RWPE2 (cell line): ENCODE results near the gene CTCFL.
"Not testable (repeated sequence)": the region's sequence is repeated elsewhere in the genome, so short reads cannot be mapped to it uniquely, and the experiment has no call there.

Source experiments
- ATAC-seq: fragments of 200-7000 bp; cut with Tn5 transposase; 3 replicates; pipeline ENCODE4 v1.9.1; 2021; ENCODE audit warnings: low read depth
- DNase-seq: peaks from one replicate; pipeline ENCODE4 v3.0.0-alpha.2; 2020; ENCODE audit warnings: low spot score
- H3K27ac ChIP-seq: fragments of 450-650 bp; 2 replicates; pipeline ENCODE4 v1.5.1; 2017; ENCODE audit warnings: mild to moderate bottlenecking; ENCODE audit not compliant: poor library complexity, severe bottlenecking
- H3K27me3 ChIP-seq: fragments of 250-450 bp; sonication (Bioruptor Pico); 2 replicates; pipeline ENCODE4 v1.5.1; 2021; ENCODE audit warnings: mild to moderate bottlenecking, moderate library complexity; ENCODE audit not compliant: insufficient read depth, poor library complexity, severe bottlenecking
- H3K36me3 ChIP-seq: fragments of 250-450 bp; sonication (Bioruptor Pico); 2 replicates; pipeline ENCODE4 v1.5.1; 2020; ENCODE audit warnings: low read depth, mild to moderate bottlenecking, moderate library complexity
- H3K4me1 ChIP-seq: fragments of 250-450 bp; sonication (Bioruptor Pico); 2 replicates; pipeline ENCODE4 v1.5.1; 2021; ENCODE audit warnings: mild to moderate bottlenecking, moderate library complexity; ENCODE audit not compliant: insufficient read depth, poor library complexity, severe bottlenecking
- H3K4me3 ChIP-seq: fragments of 250-450 bp; sonication (Bioruptor Pico); 2 replicates; pipeline ENCODE4 v1.5.1; 2021; ENCODE audit warnings: mild to moderate bottlenecking, moderate library complexity; ENCODE audit not compliant: severe bottlenecking
- H3K9me3 ChIP-seq: fragments of 250-450 bp; sonication (Bioruptor Pico); 2 replicates; pipeline ENCODE4 v1.5.1; 2021; ENCODE audit warnings: mild to moderate bottlenecking, moderate library complexity; ENCODE audit not compliant: severe bottlenecking
- TF ChIP-seq, protein P1 (sequence below): fragments of 450-650 bp; IDR thresholded peaks from one replicate; pipeline ENCODE4 v1.5.1; 2017; ENCODE audit warnings: mild to moderate bottlenecking, moderate library complexity; ENCODE audit not compliant: poor library complexity, severe bottlenecking

Gene CTCFL

DNA sequence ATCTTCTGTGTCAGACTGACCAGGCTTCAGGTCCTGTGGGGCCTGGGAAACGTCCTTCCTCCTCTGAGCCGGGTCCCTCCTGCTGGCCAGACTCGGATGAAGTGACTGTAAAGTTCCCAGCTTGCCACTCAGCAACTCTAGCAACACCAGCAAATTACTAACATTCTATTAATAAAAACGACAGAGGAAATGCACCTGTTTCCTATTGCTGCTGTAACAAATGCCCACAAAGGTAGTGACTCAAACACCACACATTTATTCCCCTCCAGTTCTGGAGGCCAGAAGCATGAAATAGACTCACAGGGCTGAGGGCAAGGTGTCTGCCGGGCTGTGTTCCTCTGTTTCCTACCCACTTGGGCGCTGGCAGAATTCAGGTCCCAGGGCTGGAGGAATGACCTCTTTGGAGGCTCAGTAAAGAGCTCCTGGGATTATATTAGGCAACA lies 48.8 kb downstream of the CTCFL start:
- no peak overlapping the region for H3K27ac ChIP-seq
- H3K4me1 ChIP-seq: no peaks in the 10 kb centered on the region
- TF ChIP-seq, protein P1, sequence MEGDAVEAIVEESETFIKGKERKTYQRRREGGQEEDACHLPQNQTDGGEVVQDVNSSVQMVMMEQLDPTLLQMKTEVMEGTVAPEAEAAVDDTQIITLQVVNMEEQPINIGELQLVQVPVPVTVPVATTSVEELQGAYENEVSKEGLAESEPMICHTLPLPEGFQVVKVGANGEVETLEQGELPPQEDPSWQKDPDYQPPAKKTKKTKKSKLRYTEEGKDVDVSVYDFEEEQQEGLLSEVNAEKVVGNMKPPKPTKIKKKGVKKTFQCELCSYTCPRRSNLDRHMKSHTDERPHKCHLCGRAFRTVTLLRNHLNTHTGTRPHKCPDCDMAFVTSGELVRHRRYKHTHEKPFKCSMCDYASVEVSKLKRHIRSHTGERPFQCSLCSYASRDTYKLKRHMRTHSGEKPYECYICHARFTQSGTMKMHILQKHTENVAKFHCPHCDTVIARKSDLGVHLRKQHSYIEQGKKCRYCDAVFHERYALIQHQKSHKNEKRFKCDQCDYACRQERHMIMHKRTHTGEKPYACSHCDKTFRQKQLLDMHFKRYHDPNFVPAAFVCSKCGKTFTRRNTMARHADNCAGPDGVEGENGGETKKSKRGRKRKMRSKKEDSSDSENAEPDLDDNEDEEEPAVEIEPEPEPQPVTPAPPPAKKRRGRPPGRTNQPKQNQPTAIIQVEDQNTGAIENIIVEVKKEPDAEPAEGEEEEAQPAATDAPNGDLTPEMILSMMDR: no peak
- H3K36me3 ChIP-seq: no peaks in the 10 kb centered on the region
- DNase-seq: peak; percentile 50
- no peak for ATAC-seq
- peaks cover 40% of the 10 kb centered on the region for H3K27me3 ChIP-seq
- H3K9me3 ChIP-seq: peaks cover 3% of the 10 kb centered on the region
- H3K4me3 ChIP-seq: no peak overlapping the region

DNA sequence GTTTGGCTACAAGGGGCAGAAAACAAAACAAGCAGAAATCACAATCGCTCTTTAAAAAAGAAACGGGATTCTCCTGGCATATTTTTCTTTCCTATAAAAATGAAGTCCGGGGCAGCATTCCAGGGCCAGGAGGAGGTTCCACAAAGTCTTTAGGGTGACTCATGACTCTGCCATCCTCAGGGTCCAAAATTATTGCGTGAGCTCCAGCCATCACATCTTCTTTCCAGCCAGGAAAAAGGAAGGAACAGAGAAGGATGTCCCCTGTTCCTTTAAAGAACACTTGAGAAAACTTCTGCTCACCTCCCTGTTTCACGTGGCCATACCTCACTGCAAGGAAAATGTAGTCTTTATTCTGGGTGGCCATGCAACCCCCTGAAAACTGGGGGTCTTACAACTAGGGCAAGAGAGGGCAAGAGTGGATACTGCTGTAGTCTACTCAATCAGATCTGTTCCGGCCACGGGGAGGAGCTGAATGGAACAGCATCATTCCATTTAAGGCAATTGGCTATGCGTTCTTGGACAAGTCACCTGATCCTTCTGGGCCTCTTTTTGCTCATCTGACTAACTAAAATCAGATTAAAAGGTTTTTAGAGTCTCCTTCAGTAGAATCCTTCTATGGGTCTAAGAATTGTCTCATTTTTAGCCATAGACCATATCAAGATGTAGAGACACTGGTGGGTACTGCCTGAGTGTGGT lies 49.4 kb downstream of the CTCFL start:
- TF ChIP-seq, protein P1: no peak
- H3K27me3 ChIP-seq: peaks cover 36% of the 10 kb centered on the region
- ATAC-seq: no peak
- H3K4me3 ChIP-seq: no peak overlapping the region
- H3K9me3 ChIP-seq: peaks cover 3% of the 10 kb centered on the region
- no peaks in the 10 kb centered on the region for H3K4me1 ChIP-seq
- peak; percentile 45 for DNase-seq
- no peaks in the 10 kb centered on the region for H3K36me3 ChIP-seq
- H3K27ac ChIP-seq: no peak overlapping the region

DNA sequence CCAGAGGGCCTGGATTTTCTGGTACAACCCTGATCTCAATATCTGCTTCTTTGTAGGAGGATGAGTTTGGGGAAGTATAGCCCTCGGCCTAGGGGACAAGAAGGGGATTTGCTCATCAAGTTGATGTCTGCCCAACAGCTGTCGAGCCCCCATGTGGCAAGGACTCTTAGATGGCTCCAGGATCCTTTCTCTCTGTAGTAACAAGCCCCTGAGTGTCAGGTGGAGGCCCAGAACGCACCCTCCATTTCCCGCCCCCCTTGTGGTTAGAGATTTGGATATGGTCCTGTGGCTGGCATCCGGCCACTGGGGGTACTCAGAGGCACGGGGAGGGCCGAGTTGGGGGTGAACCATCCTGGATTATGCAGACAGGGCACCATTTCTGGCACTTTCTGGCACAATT lies 50.1 kb downstream of the CTCFL start:
- DNase-seq: peak; percentile 75
- no peaks in the 10 kb centered on the region for H3K36me3 ChIP-seq
- no peak overlapping the region for H3K27ac ChIP-seq
- TF ChIP-seq, protein P1: no peak
- no peaks in the 10 kb centered on the region for H3K4me1 ChIP-seq
- no peak for ATAC-seq
- H3K9me3 ChIP-seq: peaks cover 3% of the 10 kb centered on the region
- no peak overlapping the region for H3K4me3 ChIP-seq
- peaks cover 33% of the 10 kb centered on the region for H3K27me3 ChIP-seq

DNA sequence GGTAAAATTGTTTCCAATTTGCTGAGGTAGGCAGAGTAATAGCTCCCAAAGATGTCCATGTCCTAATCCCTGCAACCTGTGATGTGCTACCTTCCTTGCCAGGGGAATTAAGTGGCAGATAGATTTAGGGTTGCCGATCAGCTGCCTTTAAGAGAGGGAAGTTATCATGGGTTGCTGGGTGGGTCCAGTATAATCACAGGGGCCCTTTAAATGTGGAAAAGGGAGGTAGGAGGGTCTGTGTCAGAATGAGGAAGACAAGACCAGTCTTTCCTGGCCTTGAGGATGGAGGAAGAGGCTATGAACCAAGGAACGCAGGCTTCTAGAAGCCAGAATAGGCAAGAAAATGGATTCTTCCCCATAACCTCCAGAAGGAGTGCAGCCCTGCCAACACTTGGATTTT lies 50.7 kb downstream of the CTCFL start:
- peaks cover 34% of the 10 kb centered on the region for H3K27me3 ChIP-seq
- H3K9me3 ChIP-seq: peaks cover 3% of the 10 kb centered on the region
- H3K36me3 ChIP-seq: no peaks in the 10 kb centered on the region
- ATAC-seq (no peak), DNase-seq (no peak)
- no peak overlapping the region for H3K4me3 ChIP-seq
- H3K4me1 ChIP-seq: no peaks in the 10 kb centered on the region
- no peak overlapping the region for H3K27ac ChIP-seq
- TF ChIP-seq, protein P1: no peak

DNA sequence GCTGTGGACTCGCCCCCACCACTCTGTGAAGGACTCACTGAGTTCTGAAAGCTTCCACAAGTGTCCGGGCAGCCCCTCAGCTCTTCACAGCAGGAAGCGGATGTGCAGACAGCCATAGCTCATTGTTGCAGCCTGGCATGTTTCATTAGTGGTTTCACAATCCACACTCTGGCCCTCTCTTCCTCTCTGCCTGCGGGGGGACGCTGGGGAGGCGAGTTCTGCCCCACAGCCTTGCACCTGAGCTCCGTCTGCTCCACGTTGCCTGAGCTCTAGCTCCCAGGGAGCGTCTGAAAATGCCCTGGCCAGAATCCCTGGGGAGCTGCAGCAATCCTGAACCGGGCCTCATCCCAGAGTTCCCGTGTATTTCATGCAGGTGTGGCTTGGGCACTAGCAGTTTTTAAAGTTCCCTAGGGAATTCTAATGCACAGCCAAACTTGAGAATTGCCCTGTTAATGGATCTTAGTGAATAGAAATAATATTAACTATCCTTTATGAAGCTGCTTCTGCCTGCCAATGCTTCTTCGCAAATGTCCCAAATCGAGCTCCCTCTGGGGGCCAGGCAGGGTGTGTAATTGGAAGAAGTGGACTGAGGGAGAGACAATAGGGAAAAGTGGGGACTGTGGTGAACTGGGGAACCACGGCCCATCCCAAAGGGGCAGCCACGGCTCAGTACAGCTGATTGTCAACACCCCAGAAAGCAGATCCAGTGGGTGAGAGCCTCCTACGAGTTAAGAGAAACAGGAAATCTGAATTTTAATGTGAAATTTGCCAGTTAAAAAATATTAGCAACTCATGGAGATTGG lies 51.5 kb downstream of the CTCFL start:
- peak; percentile 67 for DNase-seq
- TF ChIP-seq, protein P1: no peak
- Histone ChIP-seq H3K4me3 (no peak overlapping the region), H3K9me3 (peaks cover 3% of the 10 kb centered on the region), H3K4me1 (no peaks in the 10 kb centered on the region), H3K27ac (no peak overlapping the region), H3K36me3 (no peaks in the 10 kb centered on the region), H3K27me3 (peaks cover 34% of the 10 kb centered on the region)
- peak; percentile 56 for ATAC-seq

DNA sequence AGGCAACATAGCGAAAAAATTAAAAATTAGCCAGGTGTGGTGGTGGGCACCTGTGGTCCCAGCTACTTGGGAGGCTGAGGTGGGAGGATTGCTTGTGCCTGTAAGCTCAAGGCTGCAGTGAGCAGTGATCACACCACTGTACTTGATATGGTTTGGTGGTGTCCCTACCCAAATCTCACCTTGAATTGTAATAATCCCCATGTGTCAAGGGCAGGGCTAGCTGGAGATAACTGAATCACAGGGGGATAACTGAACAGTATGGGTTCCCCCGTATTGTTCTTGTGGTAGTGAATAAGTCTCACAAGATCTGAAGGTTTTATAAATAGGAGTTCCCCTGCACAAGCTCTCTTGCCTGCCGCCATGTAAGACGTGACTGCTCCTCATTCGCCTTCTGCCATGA lies 52.5 kb downstream of the CTCFL start:
- not testable (repeated sequence) for H3K4me3 ChIP-seq, H3K4me1 ChIP-seq, ATAC-seq

More for the DNA sequence above, 52.5 kb downstream of the CTCFL start:
- not testable (repeated sequence) for H3K27ac ChIP-seq, H3K9me3 ChIP-seq, H3K36me3 ChIP-seq
- peaks cover 25% of the 10 kb centered on the region for H3K27me3 ChIP-seq
- peak; percentile 43 for DNase-seq
